Urinary bladder (tissue), 4 donors: Measurements from ENCODE around the gene TRIM40. TPM values are rescaled to one million over a fixed set of nuclear protein-coding genes. Genes with fewer than 3 reads are reported as not detected.
"Not testable (repeated sequence)": the region's sequence is repeated elsewhere in the genome, so short reads cannot be mapped to it uniquely, and the experiment has no call there.

Experiments
- DNase-seq: peaks from one replicate; pipeline ENCODE4 v3.0.0-alpha.2; 2015; ENCODE audit errors: extremely low spot score
- H3K27ac ChIP-seq: one replicate; pipeline ENCODE4 v1.5.1; 2013; ENCODE audit warnings: low read depth, mild to moderate bottlenecking, moderate library complexity
- H3K36me3 ChIP-seq: one replicate; pipeline ENCODE4 v1.6.1; 2013; ENCODE audit warnings: mild to moderate bottlenecking, moderate library complexity; ENCODE audit not compliant: insufficient read depth
- H3K4me1 ChIP-seq: one replicate; pipeline ENCODE4 v1.6.1; 2013; ENCODE audit warnings: mild to moderate bottlenecking, moderate library complexity; ENCODE audit not compliant: insufficient read depth
- H3K4me3 ChIP-seq: one replicate; pipeline ENCODE4 v1.5.1; 2013; ENCODE audit warnings: low read depth, low read length
- WGBS: extraction: QIAGEN DNeasy Blood & Tissue Kit; methylation state at CpG from one replicate; pipeline ENCODE4 v1.1.7; 2013; 5-methylcytosine and 5-hydroxymethylcytosine counted together
- polyA plus RNA-seq: library from polyadenylated mRNA; stranded (reverse); fragments of 200-250 nt; gene quantifications from one replicate; pipeline ENCODE4 v1.2.3, GENCODE V29; 2013
- total RNA-seq: library from RNA; depleted of rRNA; stranded (reverse); fragments of >200 nt; gene quantifications from one replicate; pipeline ENCODE4 v1.2.3, GENCODE V29; 2014
- donor health status: healthy with polysubstance abuse.
- donor health status: healthy.

The TRIM40 gene
- total and polyA plus RNA-seq, 2 donors: not detected

- Histone ChIP-seq H3K36me3 (no peaks in the 10 kb centered on the region), H3K4me3 (no peak overlapping the region), H3K27ac (no peak overlapping the region), H3K4me1 (no peaks in the 10 kb centered on the region)
- 67% methylated on average over 3 of the region's 3 CpGs for WGBS
- DNase-seq: no peak
Observed at GRCh38 chr6:30158475-30159040, 22.6 kb downstream of the TRIM40 start.

GRCh38 chr6:30160008-30160784 is 24.3 kb downstream of the TRIM40 start:
- no peak overlapping the region for H3K27ac ChIP-seq
- no peaks in the 10 kb centered on the region for H3K4me1 ChIP-seq
- no peaks in the 10 kb centered on the region for H3K36me3 ChIP-seq
- WGBS: 78% methylated on average over 17 of the region's 17 CpGs
- no peak overlapping the region for H3K4me3 ChIP-seq
- DNase-seq: no peak

- 74% methylated on average over 4 of the region's 4 CpGs for WGBS
- DNase-seq: no peak
- no peak within 1 kb of the TSS for H3K27ac ChIP-seq
- H3K4me1 ChIP-seq: no peaks in the 10 kb centered on the region
- H3K4me3 ChIP-seq: no peak within 1 kb of the TSS
- no peaks in the 10 kb centered on the region for H3K36me3 ChIP-seq
Observed at GRCh38 chr6:30160785-30161531, 25.0 kb downstream of the TRIM40 start, which contains the start of gene TRIM10. Gene TRIM10 (minus strand): TSS chr6:30161211. CDS start chr6:30160858, 353 bp downstream.

- Histone ChIP-seq H3K4me3 (no peak overlapping the region), H3K36me3 (no peaks in the 10 kb centered on the region), H3K27ac (no peak overlapping the region), H3K4me1 (no peaks in the 10 kb centered on the region)
- DNase-seq: no peak
- WGBS: 78% methylated on average over 12 of the region's 12 CpGs
Observed at GRCh38 chr6:30162265-30163089, 26.5 kb downstream of the TRIM40 start.

- no peak for DNase-seq
- Histone ChIP-seq H3K4me3 (no peak within 1 kb of the TSS), H3K27ac (no peak within 1 kb of the TSS), H3K4me1 (no peaks in the 10 kb centered on the region), H3K36me3 (no peaks in the 10 kb centered on the region)
- 78% methylated on average over 31 of the region's 31 CpGs for WGBS
Observed at GRCh38 chr6:30163090-30163917, 27.4 kb downstream of the TRIM40 start, which contains the start of gene TRIM15. Gene TRIM15 (plus strand): TSS chr6:30163546. CDS start chr6:30163685, 139 bp downstream.

GRCh38 chr6:30163918-30164654 is 28.1 kb downstream of the TRIM40 start:
- no peaks in the 10 kb centered on the region for H3K4me1 ChIP-seq
- no peak overlapping the region for H3K27ac ChIP-seq
- WGBS: 92% methylated on average over 16 of the region's 16 CpGs
- DNase-seq: no peak
- no peak overlapping the region for H3K4me3 ChIP-seq
- no peaks in the 10 kb centered on the region for H3K36me3 ChIP-seq

GRCh38 chr6:30164714-30165113 is 28.8 kb downstream of the TRIM40 start:
- Histone ChIP-seq H3K4me1 (no peaks in the 10 kb centered on the region), H3K27ac (no peak overlapping the region), H3K4me3 (no peak overlapping the region), H3K36me3 (no peaks in the 10 kb centered on the region)
- WGBS: 80% methylated on average over 4 of the region's 4 CpGs
- DNase-seq: no peak

GRCh38 chr6:30165238-30165637 is 29.3 kb downstream of the TRIM40 start:
- not testable (repeated sequence) for H3K4me3 ChIP-seq, DNase-seq, H3K4me1 ChIP-seq, H3K36me3 ChIP-seq, H3K27ac ChIP-seq
- WGBS: 89% methylated on average over 1 of the region's 1 CpG

GRCh38 chr6:30167101-30167500 is 31.2 kb downstream of the TRIM40 start:
- no peak for DNase-seq
- no peaks in the 10 kb centered on the region for H3K4me1 ChIP-seq
- WGBS: 66% methylated on average over 6 of the region's 6 CpGs

GRCh38 chr6:30168741-30169140 is 32.8 kb downstream of the TRIM40 start:
- H3K36me3 ChIP-seq: no peaks in the 10 kb centered on the region
- WGBS: 56% methylated on average over 1 of the region's 1 CpG

More at GRCh38 chr6:30167101-30167500, 31.2 kb downstream of the TRIM40 start:
- no peak overlapping the region for H3K4me3 ChIP-seq
- no peak overlapping the region for H3K27ac ChIP-seq
- no peaks in the 10 kb centered on the region for H3K36me3 ChIP-seq

GRCh38 chr6:30169658-30170614 is 34.0 kb downstream of the TRIM40 start:
- Histone ChIP-seq H3K27ac (no peak overlapping the region), H3K4me3 (no peak overlapping the region), H3K36me3 (no peaks in the 10 kb centered on the region), H3K4me1 (no peaks in the 10 kb centered on the region)
- DNase-seq: peak; percentile 8
- WGBS: 27% methylated on average over 7 of the region's 7 CpGs

More at GRCh38 chr6:30168741-30169140, 32.8 kb downstream of the TRIM40 start:
- no peaks in the 10 kb centered on the region for H3K4me1 ChIP-seq
- no peak for DNase-seq
- H3K27ac ChIP-seq: no peak overlapping the region
- H3K4me3 ChIP-seq: no peak overlapping the region
